Measurements from ENCODE around the gene LRP1B.
"Not testable (repeated sequence)": the region's sequence is repeated elsewhere in the genome, so short reads cannot be mapped to it uniquely, and the experiment has no call there.

The LRP1B gene

GRCh38 chr2:140601801-140602200 is 1529.0 kb downstream of the LRP1B start:
- H3K4me3 ChIP-seq (ENCODE audit: low read depth, low read length), result no peak overlapping the region
- no peak for DNase-seq (ENCODE audit: low read depth)

GRCh38 chr2:140601342-140601741 is 1529.5 kb downstream of the LRP1B start:
- peak; percentile 57 for DNase-seq (ENCODE audit: low read depth)
- no peak overlapping the region for H3K4me3 ChIP-seq (ENCODE audit: low read depth, low read length)

GRCh38 chr2:140600116-140600515 is 1530.7 kb downstream of the LRP1B start:
- no peak overlapping the region for H3K4me3 ChIP-seq (ENCODE audit: low read depth, low read length)
- DNase-seq (ENCODE audit: low read depth), result peak; percentile 90

- no peak overlapping the region for H3K4me3 ChIP-seq (ENCODE audit: low read depth, low read length)
These were observed 1533.0 kb downstream of the LRP1B start for GRCh38 chr2:140597836-140598235.

GRCh38 chr2:140597205-140597604 is 1533.6 kb downstream of the LRP1B start:
- DNase-seq (ENCODE audit: low read depth), result no peak
- no peak overlapping the region for H3K4me3 ChIP-seq (ENCODE audit: low read depth, low read length)

More at GRCh38 chr2:140597836-140598235, 1533.0 kb downstream of the LRP1B start:
- no peak for DNase-seq (ENCODE audit: low read depth)

GRCh38 chr2:140596447-140596846 is 1534.4 kb downstream of the LRP1B start:
- no peak overlapping the region for H3K4me3 ChIP-seq (ENCODE audit: low read depth, low read length)
- no peak for DNase-seq (ENCODE audit: low read depth)

GRCh38 chr2:140595107-140595506 is 1535.7 kb downstream of the LRP1B start:
- H3K4me3 ChIP-seq (ENCODE audit: low read depth, low read length), result no peak overlapping the region
- no peak for DNase-seq (ENCODE audit: low read depth)

- no peak for DNase-seq (ENCODE audit: low read depth)
- H3K4me3 ChIP-seq (ENCODE audit: low read depth, low read length), result no peak overlapping the region
These were observed 1537.7 kb downstream of the LRP1B start for GRCh38 chr2:140593132-140593531.

- no peak overlapping the region for H3K4me3 ChIP-seq (ENCODE audit: low read depth, low read length)
- no peak for DNase-seq (ENCODE audit: low read depth)
These were observed 1541.1 kb downstream of the LRP1B start for GRCh38 chr2:140589696-140590095.

GRCh38 chr2:140589273-140589672 is 1541.5 kb downstream of the LRP1B start:
- no peak overlapping the region for H3K4me3 ChIP-seq (ENCODE audit: low read depth, low read length)
- DNase-seq (ENCODE audit: low read depth), result no peak

- DNase-seq (ENCODE audit: low read depth), result no peak
- no peak overlapping the region for H3K4me3 ChIP-seq (ENCODE audit: low read depth, low read length)
These were observed 1544.4 kb downstream of the LRP1B start for GRCh38 chr2:140586379-140586778.

- DNase-seq (ENCODE audit: low read depth), result no peak
- no peak overlapping the region for H3K4me3 ChIP-seq (ENCODE audit: low read depth, low read length)
These were observed 1545.8 kb downstream of the LRP1B start for GRCh38 chr2:140585016-140585415.

- no peak for DNase-seq (ENCODE audit: low read depth)
- H3K4me3 ChIP-seq (ENCODE audit: low read depth, low read length), result no peak overlapping the region
These were observed 1546.3 kb downstream of the LRP1B start for GRCh38 chr2:140584471-140584870.

GRCh38 chr2:140580532-140581151 is 1550.2 kb downstream of the LRP1B start:
- no peak overlapping the region for H3K4me3 ChIP-seq (ENCODE audit: low read depth, low read length)
- DNase-seq (ENCODE audit: low read depth), result no peak

- DNase-seq (ENCODE audit: low read depth), result no peak
- no peak overlapping the region for H3K4me3 ChIP-seq (ENCODE audit: low read depth, low read length)
These were observed 1553.4 kb downstream of the LRP1B start for GRCh38 chr2:140577453-140577852.

GRCh38 chr2:140567734-140568133 is 1563.1 kb downstream of the LRP1B start:
- peak; percentile 41 for DNase-seq (ENCODE audit: low read depth)
- no peak overlapping the region for H3K4me3 ChIP-seq (ENCODE audit: low read depth, low read length)

GRCh38 chr2:140565756-140566155 is 1565.1 kb downstream of the LRP1B start:
- no peak for DNase-seq (ENCODE audit: low read depth)
- H3K4me3 ChIP-seq (ENCODE audit: low read depth, low read length), result no peak overlapping the region

- no peak for DNase-seq (ENCODE audit: low read depth)
- no peak overlapping the region for H3K4me3 ChIP-seq (ENCODE audit: low read depth, low read length)
These were observed 1575.1 kb downstream of the LRP1B start for GRCh38 chr2:140555701-140556100.

- no peak overlapping the region for H3K4me3 ChIP-seq (ENCODE audit: low read depth, low read length)
- DNase-seq (ENCODE audit: low read depth), result no peak
These were observed 1578.2 kb downstream of the LRP1B start for GRCh38 chr2:140552634-140553033.

- H3K4me3 ChIP-seq (ENCODE audit: low read depth, low read length), result no peak overlapping the region
- no peak for DNase-seq (ENCODE audit: low read depth)
These were observed 1579.5 kb downstream of the LRP1B start for GRCh38 chr2:140551287-140551686.

GRCh38 chr2:140550821-140551220 is 1580.0 kb downstream of the LRP1B start:
- DNase-seq (ENCODE audit: low read depth), result no peak

GRCh38 chr2:140544769-140545168 is 1586.0 kb downstream of the LRP1B start:
- not testable (repeated sequence) for H3K4me3 ChIP-seq (ENCODE audit: low read depth, low read length); DNase-seq (ENCODE audit: low read depth)

More at GRCh38 chr2:140550821-140551220, 1580.0 kb downstream of the LRP1B start:
- no peak overlapping the region for H3K4me3 ChIP-seq (ENCODE audit: low read depth, low read length)
